ENCODE measurements around the gene TPCN2.

TPCN2 gene

DNA sequence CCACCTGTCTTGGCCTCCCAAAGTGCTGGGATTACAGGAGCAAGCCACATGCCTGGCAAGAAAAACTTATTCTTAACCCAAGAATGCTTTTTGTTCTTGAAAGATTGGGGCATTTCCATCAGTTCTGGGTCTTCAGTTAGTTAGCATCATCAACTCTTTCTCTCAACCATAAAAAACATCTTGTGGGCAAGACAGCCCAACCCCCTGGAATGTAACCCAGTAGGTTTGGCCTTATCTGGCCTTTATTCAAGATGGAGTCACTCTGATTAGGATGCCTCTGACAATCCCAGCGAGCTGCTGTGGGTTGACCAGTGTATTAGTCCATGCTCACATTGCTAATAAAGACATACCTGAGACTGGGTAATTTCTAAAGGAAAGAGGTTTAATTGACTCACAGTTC, 9.2 kb upstream of the TPCN2 start:
- DNase-seq (ENCODE audit: low spot score) = no peak

DNA sequence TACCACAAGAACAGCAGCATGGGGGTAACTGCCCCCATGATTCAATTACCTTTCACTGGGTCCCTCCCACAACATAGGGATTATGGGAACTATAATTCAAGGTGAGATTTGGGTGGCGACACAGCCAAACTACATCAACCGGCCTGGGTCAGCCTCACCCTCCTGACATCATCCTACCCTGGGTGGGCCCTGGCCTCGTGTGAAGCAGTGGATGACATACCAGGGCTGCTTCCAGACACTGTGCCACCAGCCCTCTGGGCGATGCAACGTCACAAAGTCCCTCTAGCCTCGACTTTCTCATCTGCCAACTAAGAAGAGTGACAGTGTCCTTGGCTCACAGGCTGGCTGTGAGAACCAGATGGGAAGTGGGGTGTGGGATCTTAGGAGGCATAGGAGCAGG, 8.7 kb upstream of the TPCN2 start:
- no peak for DNase-seq (ENCODE audit: low spot score)

DNA sequence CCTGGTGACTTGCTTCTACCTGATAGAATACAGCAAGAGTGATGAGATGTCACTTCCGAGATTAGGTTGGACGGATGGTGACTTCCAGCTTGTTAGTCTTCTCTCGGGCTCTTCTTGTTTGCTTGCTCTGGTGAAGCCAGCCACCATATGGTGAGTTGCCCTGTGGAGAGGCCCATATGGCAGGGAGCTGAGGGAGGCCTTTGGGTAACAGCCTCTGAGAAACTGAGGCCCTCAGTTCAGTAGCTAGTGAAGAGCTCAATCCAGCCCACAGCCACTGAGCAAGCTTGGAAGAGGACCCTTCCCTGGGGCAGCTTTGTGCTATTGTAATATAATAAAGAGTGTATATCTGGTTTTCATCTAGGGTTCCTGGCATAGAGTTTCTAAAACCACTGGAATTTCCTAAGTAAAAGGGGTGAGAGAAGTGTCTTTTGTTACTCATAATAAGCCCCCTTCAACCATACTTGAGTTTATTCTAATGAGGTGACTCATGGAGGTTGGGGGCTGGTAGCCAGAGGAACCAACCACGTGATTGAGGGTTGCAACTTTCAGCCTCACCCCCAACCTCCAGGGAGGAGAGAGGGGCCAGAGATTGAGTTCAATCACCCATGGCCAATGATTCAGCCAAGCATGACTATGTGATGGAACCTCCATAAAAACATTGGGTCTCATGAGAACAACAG, 8.0 kb upstream of the TPCN2 start:
- DNase-seq (ENCODE audit: low spot score) = no peak

DNA sequence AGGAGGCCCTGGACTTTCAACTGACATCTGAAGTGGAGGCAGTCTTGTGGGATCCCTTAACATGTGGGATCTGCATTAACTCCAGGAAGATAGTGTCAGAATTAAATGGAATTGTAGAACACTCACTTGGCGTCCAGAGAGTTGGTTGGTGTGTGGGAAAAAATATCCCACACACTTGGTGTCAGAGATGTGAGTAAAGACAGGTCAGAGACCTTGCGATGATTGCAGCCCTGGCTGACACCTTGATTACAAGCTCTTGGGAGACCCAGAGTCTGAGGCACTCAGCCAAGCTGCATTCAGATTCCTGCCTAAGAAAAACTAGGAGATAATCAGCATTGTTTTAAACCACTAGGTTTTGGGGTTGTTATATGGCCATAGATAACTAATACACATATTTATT, 7.2 kb upstream of the TPCN2 start:
- DNase-seq (ENCODE audit: low spot score) = no peak

DNA sequence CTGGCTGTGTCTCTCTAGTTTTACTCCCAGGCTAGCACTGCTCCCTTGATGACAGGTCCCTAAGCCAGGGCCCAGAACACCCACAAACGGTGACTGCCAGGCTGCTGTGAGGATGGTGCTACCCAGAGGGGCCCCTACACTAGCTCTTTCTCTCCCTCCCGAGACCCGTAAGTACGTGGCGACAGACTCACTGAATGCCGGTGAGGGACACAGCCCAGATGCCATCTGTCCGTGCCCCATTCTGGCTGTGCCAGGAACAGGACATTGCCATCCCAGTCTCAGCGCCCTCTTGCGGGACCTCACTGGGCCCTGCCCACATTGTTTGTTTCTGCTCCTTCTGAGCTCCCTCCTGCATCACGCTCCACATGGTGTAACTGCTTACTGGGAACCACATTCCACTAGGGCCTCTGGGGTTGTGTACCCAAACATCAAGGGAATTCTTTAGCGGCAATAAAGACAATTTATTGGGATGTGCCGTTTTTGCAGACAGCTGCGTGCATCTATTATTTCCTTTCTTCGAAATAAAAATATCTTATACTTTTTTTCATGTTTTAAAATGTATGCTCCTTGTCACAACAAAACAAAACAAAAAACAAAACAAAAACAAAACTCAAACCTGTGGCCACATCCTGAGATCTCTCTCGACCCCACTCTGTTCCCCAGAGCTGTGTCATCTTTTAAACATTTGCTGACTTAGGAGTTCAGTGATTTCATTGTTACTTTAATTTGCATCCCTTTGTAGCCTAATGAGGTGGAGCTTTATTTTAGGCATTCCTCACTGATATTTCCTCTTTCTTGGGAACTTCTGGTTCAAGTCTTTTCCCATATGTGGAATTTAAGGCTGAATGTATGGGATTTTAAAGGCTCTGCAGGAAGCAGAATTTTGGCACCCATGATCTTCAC, 4.4 kb upstream of the TPCN2 start:
- DNase-seq (ENCODE audit: low spot score) = peak; percentile 75

DNA sequence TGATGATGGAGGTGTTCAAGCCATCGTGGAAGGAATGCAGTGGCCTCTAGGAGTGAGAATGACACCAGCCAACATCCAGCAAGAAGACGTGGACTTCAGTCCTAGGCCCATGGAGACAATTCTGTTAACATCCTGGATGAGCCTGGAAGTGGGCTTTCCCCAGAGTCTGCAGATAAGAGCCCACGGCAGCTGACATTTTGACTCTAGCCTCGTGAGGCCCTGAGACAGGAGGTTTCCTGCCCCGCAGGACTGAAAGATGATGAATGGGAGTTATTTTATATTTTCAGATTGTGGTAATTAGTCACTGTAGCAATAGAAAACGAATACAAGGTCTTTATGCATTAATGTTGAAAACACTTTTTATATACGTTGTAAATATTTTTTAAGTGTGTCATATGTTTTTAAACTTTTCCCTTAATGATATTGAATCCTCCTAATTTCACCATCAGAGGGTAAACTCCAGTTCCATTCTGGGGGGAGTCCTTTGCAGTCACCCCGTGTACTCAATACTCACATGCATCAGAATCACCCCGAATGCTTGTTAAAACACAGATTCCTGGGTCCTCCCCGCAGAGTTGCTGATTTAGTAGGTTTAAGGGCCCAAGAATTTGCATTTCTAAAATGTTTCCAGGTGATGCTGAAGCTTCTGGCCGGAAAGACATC, 570 bp upstream of the TPCN2 start:
- DNase-seq (ENCODE audit: low spot score) = no peak

DNA sequence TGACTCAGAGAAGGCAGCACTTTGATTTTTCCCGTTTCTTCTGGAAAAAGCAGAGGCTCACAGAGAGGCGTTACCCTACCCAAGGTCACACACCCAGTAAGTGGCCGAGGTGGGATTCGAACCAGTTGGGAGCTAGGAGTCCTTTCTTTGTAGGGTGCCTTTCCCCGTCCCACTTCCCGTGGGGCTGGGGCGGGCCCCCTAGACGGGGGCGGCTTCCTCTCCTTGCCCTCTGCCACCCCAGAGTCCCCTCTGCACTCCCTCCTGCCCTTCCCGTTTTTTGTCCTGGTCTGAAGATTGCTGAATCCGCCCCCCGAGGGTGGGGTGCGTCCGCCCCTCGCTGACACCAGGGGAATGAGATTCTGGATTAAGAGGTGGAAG, 747 bp downstream of the TPCN2 start:
- DNase-seq (ENCODE audit: low spot score) = no peak

DNA sequence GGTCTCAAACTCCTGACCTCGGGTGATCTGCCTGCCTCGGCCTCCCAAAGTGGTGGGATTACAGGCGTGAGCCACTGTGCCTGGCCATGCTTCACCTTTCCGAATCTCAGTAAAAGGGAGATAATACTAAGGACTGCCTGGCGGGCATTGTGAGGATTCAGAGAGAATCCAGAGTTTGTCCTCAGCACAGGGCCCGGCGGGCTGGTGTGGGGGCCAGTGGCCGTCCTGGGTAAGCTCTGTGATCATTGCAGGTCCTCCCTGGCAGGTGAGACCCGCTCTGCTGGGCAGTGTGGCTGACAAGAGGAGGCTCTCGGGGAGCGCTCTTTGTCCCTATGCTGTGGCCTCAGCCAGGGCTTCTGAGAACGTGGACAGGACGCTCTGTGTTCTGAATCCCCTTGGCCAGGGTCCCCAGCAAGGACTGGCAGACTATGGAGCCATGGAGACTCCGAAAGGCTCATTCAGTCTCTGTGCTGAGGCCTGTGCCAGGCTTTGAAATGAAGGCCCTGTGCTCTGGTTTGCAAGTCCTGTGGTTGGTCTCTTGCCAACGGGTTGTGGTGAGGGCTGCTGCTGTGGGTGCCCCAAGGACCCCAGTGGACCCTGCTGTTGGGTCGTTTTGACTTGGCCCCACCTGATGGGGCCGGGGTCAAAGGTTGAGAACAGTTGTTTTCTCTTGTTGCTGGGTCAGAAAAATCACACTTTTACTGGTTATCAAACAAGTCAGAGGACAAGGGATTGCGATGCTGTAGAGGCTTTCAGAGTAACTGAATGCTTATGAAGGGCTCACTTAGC, 2.1 kb downstream of the TPCN2 start:
- no peak for DNase-seq (ENCODE audit: low spot score)

DNA sequence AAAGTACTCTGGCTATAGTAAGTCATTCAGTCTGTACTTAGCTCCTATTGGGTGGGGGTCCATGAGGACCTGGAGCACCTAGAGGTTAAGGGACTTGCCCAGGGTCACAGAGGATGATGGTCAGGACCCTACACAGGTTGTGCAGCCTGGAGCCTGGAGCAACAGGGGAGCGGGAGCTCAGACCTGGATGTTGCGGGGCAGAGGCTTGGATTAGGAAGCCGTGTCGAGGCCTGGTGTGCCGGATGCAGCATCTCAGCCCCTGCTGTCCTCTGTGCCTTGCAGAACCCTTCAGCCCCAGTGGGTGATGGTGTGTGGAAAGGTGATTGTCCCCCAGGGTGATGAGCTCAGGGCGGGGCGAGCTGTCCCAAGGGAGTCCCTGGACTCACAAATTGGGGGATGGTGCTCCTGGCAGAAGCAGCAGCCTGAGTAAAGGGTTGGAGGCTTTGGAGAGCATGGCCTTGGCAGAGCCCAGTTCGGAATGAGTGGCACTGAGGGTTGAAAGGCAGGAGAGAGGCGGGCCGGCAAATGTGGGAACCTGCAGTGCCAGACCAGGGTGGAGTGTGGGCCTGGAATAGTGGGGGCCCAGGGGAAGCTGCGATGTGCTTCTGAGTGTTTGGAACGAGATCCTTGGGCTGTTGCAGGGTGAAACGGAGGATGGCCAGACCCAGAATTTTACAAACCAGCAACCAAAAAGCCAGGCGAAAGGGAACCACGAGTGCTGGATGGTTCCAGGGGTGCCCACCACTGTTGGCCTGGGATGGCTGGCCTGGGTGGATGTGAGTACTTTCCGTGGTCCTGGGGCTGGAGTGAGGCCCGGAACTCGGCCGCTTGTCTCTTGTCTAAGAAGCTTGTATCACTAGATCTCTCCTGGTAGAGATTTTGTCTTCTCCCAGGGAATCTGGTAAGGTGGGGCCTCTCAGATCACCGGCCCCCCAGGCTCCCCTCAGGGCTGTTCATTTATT, 2.9 kb downstream of the TPCN2 start:
- no peak for DNase-seq (ENCODE audit: low spot score)

DNA sequence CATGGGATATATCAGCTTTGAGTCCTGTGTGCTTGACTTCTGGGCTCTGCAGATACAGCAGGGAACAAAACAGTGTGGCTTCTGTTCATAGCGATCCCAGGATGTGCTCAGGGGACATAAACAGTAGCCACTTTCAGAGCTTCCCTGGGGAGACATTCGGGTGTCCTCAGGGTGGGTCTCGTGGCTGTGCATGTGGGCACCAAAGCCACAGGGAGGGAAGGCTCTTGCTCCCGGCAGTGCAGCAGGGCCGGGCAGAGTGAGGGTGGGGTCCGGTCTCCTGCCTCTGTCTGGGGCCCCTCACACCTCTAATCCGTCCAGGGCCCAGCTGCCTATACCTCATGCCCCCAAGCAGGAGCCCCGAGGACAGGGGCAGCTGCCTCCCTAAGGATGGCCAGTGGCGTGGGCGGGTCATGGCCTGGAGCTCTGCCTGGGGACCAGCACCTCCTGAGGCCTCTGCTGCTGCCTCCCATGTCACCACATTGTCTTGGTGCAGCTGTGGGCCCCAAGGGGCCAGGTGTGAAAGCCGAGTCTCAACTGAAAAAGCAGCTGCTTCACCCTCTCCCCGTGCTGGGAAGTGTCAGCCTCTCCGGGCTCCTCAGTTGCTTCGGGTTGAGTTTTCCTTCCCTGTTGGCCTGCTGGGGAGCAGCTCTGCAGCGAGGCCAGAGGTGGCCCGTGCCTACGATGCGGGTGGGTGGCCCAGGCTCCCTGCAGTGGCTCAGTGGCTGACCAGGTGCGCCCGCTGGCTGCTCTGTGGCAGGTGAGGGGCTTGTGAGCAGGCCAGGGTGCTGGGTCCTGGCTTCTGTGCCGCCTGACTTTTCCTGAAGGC, 3.8 kb downstream of the TPCN2 start:
- DNase-seq (ENCODE audit: low spot score) = no peak

DNA sequence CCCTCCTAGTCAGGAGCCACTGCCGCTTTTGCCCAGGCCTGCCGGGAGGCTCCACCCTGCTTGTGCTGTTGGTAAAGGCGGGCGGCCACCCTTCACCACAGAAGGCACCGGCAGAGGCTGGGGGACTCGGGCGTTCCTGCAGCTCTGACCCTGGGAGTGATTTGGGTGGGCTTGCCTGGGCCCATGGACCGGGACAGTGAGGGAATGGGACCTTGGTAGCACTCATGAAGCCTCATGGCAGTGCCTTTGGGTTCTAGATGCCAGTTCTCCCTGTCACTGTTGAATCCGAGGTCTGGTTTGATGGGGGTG, 4.4 kb downstream of the TPCN2 start:
- DNase-seq (ENCODE audit: low spot score) = no peak

DNA sequence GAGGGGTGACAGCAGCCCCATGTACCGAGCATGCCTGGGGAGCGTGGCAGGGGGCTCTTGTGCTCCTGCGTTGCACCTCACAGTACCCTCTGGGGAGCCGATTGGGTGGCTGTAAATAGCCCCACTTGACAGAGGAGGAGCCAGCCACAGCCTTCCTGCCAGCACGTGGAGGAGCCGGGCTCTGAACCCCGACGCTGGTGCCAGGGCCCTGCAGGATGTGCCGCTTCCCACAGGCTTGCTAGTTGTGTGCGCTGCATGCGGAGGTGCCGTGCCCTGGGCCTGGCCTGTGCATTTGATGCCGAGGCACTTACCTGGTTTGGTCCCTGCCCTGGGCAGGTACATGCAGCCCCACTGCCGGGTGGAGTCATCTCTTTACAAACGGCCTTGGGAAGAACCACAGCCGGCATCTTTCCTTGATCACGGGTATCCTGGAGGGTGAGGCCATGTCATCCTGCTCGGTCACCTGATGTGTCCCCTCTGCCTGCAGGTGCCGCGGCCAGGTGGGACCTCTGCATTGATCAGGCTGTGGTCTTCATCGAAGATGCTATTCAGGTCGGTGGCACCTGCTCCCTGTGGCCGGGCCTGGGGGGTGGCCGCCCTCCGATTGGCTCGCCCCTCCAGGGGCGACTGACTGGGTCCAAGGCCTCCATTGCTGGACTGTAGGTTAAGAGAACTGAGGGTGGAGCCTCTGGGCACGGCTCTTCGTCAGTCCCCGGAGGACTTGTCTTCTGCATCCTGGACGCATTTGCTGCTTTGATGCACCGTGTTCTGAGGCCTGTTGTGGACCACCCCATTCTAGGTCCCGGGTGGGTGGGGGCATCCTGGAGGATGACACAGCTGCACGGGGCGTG, 5.0 kb downstream of the TPCN2 start:
- no peak for DNase-seq (ENCODE audit: low spot score)

DNA sequence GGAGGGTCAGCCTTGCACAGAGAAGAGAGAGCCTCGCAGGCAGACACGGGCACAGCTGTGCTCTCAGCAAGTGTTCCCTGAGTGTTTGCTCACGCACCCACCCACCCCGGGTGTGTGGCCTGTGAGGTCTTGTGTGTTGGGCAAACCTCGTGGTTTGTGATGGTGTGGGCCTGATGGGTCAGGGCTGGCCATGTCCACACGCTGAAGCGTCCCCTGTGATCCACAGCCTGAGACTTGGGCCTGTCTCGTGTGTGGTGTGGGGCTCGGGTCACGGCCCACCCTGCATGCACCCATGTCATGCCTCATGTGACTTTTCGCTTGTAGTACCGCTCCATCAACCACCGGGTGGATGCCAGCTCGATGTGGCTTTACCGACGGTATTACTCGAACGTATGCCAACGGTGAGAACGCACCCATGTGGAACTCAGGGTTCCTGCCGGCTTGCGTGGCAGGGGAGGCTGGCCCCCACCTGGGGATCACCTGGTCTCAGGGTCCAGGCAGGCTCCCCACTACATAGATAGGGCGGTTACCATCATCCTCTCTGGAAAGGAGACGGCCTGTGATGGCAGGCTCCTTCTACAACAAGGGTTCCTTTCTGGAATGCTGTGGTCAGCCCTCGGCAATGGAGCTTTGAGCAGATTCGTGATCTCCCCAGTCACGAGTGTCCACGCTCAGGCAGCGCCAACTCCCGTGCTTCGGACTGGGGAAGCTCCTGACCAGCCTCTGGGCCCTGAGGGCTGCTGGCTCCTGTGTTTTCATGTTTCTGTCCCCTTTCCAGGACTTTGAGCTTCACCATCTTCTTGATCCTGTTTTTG, 5.9 kb downstream of the TPCN2 start:
- DNase-seq (ENCODE audit: low spot score) = no peak

DNA sequence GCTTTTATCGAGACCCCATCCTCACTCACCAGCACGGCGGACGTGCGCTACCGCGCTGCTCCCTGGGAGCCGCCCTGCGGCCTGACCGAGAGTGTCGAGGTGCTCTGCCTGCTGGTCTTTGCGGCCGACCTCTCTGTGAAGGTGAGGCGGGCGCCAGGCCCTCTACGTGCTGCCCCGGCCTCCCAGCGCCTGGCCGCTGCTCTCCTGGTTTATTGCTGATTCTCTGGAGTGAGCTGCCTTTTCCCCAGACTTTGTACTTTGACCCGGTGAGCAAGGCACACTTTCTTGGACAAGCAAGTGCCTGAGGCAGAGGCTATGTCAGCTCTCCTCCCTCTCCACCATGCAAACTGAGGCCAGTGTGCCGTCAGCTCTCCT, 6.5 kb downstream of the TPCN2 start:
- no peak for DNase-seq (ENCODE audit: low spot score)

DNA sequence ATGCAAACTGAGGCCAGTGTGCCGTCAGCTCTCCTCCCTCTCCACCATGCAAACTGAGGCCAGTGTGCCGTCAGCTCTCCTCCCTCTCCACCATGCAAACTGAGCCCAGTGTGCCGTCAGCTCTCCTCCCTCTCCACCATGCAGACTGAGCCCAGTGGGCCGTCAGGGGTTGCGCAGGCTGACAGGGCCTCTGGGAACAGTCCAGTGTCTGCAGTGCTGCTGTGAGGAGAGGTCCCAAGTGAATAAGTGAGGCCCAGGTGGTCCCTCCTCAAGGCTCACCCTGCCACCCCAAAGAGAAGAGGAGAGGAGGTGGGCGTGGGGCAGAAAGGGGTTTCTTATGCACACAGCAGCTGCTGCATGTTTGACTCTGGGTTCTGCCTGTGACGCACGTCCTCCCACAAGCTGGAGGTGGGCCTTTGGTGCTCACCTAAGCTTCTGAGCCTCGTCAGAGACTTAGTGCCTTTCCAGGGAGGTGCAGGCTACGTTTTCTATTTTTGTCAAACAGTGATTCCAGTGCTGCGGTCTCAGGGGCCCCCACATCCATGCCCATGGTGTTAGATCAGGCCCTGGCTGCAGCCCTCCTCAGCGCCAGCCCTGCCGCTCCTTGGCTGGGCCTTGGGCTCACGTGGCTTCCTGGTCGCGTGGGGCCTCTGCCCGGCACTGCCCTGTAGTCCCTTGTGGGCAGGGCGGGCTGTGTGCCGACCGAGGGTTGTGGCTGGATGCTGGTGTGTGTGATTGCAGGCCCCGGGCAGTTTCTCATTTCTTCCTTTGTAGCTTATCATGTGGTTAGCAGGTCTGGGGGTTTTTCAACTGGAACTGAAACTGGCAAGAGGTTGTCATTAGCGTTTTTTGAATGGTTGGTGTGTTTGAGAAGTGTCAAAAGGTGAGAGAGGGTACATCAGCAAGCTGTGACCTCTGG, 7.1 kb downstream of the TPCN2 start:
- DNase-seq (ENCODE audit: low spot score) = no peak

DNA sequence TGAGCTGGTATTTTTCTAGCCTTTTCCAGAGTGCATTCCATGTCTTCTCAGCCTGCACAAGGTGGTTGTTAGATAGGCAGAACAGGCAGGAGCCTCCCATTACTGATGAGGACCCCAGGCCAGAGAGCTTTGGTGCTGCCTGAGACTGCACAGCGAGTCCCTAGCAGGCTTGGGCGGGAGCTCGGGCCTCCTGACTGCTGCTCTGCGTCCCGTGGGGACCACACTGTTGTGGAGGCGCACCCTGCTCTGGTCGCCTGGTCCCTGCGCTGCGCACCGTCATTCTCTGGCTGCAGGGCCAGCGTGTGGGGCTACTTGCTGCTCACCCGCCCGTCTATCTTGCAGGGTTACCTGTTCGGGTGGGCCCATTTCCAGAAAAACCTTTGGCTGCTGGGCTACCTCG, 8.5 kb downstream of the TPCN2 start:
- DNase-seq (ENCODE audit: low spot score) = no peak

DNA sequence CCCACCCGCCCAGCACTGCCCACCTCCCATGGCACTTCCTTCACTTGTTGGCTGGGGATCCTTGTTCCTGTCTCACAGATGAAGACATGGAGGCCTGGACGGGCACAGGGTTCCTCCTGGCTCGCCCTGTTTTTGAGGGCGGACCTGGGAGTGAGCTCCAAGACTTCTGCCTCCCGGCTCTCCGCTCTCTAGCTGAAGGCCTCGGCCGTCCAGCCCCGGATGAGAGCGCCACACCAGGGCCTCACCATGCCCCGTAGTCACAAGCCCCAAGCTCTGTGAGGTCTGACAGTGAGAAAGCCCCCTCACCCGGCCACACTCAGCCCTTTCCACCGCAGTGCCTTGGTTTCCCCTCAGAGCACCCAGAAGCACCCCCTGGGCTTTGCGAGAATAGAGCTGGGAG, 9.1 kb downstream of the TPCN2 start:
- no peak for DNase-seq (ENCODE audit: low spot score)

Measured in D341Med (cell line).